Neural progenitor cell (in vitro differentiated cells): ENCODE data around the gene DLGAP4. TPM values are rescaled to one million over a fixed set of nuclear protein-coding genes. Genes with fewer than 3 reads are reported as not detected.

Experiments used
- DNase-seq: peaks from one replicate; pipeline ENCODE4 v3.0.0-alpha.2; 2016; ENCODE audit warnings: low spot score
- H2AFZ ChIP-seq: fragments of 200-600 bp; sonication (generic); replicated peaks from 2 replicates; pipeline ENCODE4 v1.6.1; 2016; ENCODE audit warnings: antibody characterized with exemption
- H3F3A ChIP-seq: fragments of 200-600 bp; sonication (generic); 2 replicates; pipeline ENCODE4 v1.6.1; 2016; ENCODE audit warnings: antibody characterized with exemption, low read depth
- H3K27ac ChIP-seq: fragments of 200-600 bp; sonication (generic); 2 replicates; pipeline ENCODE4 v1.5.1; 2016; ENCODE audit warnings: mild to moderate bottlenecking
- H3K27me3 ChIP-seq: fragments of 200-600 bp; sonication (generic); 2 replicates; pipeline ENCODE4 v1.6.1; 2016; ENCODE audit warnings: mild to moderate bottlenecking, moderate library complexity
- H3K36me3 ChIP-seq: fragments of 200-600 bp; sonication (generic); 2 replicates; pipeline ENCODE4 v1.5.1; 2016
- H3K4me1 ChIP-seq: fragments of 200-600 bp; sonication (generic); 2 replicates; pipeline ENCODE4 v1.6.1; 2016; ENCODE audit warnings: mixed run types
- H3K4me2 ChIP-seq: fragments of 200-600 bp; sonication (generic); 2 replicates; pipeline ENCODE4 v1.6.1; 2016
- H3K4me3 ChIP-seq: fragments of 200-600 bp; sonication (generic); 2 replicates; pipeline ENCODE4 v1.5.1; 2016
- H3K79me2 ChIP-seq: fragments of 200-600 bp; sonication (generic); 2 replicates; pipeline ENCODE4 v1.6.1; 2016; ENCODE audit warnings: low read depth
- H3K9ac ChIP-seq: fragments of 200-600 bp; sonication (generic); 2 replicates; pipeline ENCODE4 v1.6.1; 2016
- H3K9me3 ChIP-seq: fragments of 200-600 bp; sonication (generic); 2 replicates; pipeline ENCODE4 v1.5.1; 2016; ENCODE audit warnings: low read depth
- H4K20me1 ChIP-seq: fragments of 200-600 bp; sonication (generic); 2 replicates; pipeline ENCODE4 v1.6.1; 2016; ENCODE audit warnings: low read depth
- H3K27ac Mint-ChIP-seq: 3 replicates; pipeline ENCODE4 v1.8.0; 2021; ENCODE audit warnings: mixed read lengths
- H3K27me3 Mint-ChIP-seq: 2 replicates; pipeline ENCODE4 v1.8.0; 2022; ENCODE audit warnings: low read depth, mild to moderate bottlenecking, inconsistent platforms, moderate library complexity, mixed read lengths; ENCODE audit not compliant: insufficient read depth
- H3K36me3 Mint-ChIP-seq: 3 replicates; pipeline ENCODE4 v1.8.0; 2021; ENCODE audit warnings: mixed read lengths
- H3K4me1 Mint-ChIP-seq: 3 replicates; pipeline ENCODE4 v1.8.0; 2021; ENCODE audit warnings: mixed read lengths
- H3K4me3 Mint-ChIP-seq: 3 replicates; pipeline ENCODE4 v1.8.0; 2021; ENCODE audit warnings: mild to moderate bottlenecking, moderate library complexity, mixed read lengths
- H3K9me3 Mint-ChIP-seq: 3 replicates; pipeline ENCODE4 v1.8.0; 2020; ENCODE audit warnings: mixed read lengths
- CTCF ChIP-seq: fragments of 200-600 bp; sonication (generic); IDR thresholded peaks from 2 replicates; pipeline ENCODE4 v1.5.1; 2017; ENCODE audit warnings: antibody characterized with exemption, mild to moderate bottlenecking
- EZH2 ChIP-seq: fragments of 200-600 bp; sonication (generic); IDR thresholded peaks from 2 replicates; pipeline ENCODE4 v1.6.1; 2017; ENCODE audit warnings: antibody characterized with exemption, mild to moderate bottlenecking, moderate library complexity
- EZH2phosphoT487 ChIP-seq: fragments of 200-600 bp; sonication (generic); IDR thresholded peaks from 2 replicates; pipeline ENCODE4 v1.6.1; 2017; ENCODE audit warnings: antibody characterized with exemption
- total RNA-seq: library from RNA; depleted of rRNA; stranded (reverse); fragments of >200 nt; gene quantifications from 2 replicates; pipeline ENCODE4 v1.2.3, GENCODE V29; 2015; ENCODE audit warnings: low replicate concordance

Gene DLGAP4
- total RNA-seq, 1 donor from 2014 or later, result 21.7 TPM

- H3K36me3 ChIP-seq, result no peaks in the 10 kb centered on the region
- no peak overlapping the region for H3K4me2 ChIP-seq
- no peak for DNase-seq
- no peaks in the 10 kb centered on the region for H4K20me1 ChIP-seq
- Mint-ChIP-seq H3K9me3 (peaks cover 13% of the 10 kb centered on the region), H3K27ac (no peak overlapping the region), H3K36me3 (no peaks in the 10 kb centered on the region), H3K27me3 (peaks cover 3% of the 10 kb centered on the region), H3K4me3 (no peak overlapping the region), H3K4me1 (no peaks in the 10 kb centered on the region)
- H3K4me1 ChIP-seq, result no peaks in the 10 kb centered on the region
- no peak overlapping the region for H2AFZ ChIP-seq
- H3F3A ChIP-seq, result no peaks in the 10 kb centered on the region
- H3K4me3 ChIP-seq, result no peak overlapping the region
- H3K9ac ChIP-seq, result no peak overlapping the region
- no peaks in the 10 kb centered on the region for H3K9me3 ChIP-seq
- H3K79me2 ChIP-seq, result no peaks in the 10 kb centered on the region
- H3K27ac ChIP-seq, result no peak overlapping the region
- H3K27me3 ChIP-seq, result no peaks in the 10 kb centered on the region
- no peak for TF ChIP-seq CTCF
- TF ChIP-seq EZH2phosphoT487, result no peak
- no peak for TF ChIP-seq EZH2
Observed at GRCh38 chr20:36320898-36321695, 15.0 kb downstream of the DLGAP4 start.

GRCh38 chr20:36322131-36322530, 16.0 kb downstream of the DLGAP4 start:
- Mint-ChIP-seq H3K4me1 (no peaks in the 10 kb centered on the region), H3K9me3 (peaks cover 13% of the 10 kb centered on the region), H3K27ac (peak overlapping the region; percentile 44), H3K36me3 (no peaks in the 10 kb centered on the region), H3K4me3 (no peak overlapping the region), H3K27me3 (no peaks in the 10 kb centered on the region)
- Histone ChIP-seq H3K4me2 (no peak overlapping the region), H3K4me3 (no peak overlapping the region), H3K9me3 (no peaks in the 10 kb centered on the region), H3K27ac (no peak overlapping the region), H3K36me3 (no peaks in the 10 kb centered on the region), H3K79me2 (no peaks in the 10 kb centered on the region), H2AFZ (no peak overlapping the region), H4K20me1 (no peaks in the 10 kb centered on the region), H3K4me1 (no peaks in the 10 kb centered on the region), H3K9ac (no peak overlapping the region), H3K27me3 (no peaks in the 10 kb centered on the region), H3F3A (no peaks in the 10 kb centered on the region)
- no peak for DNase-seq
- TF ChIP-seq EZH2 (no peak), EZH2phosphoT487 (no peak), CTCF (no peak)

- Histone ChIP-seq H3K27me3 (no peaks in the 10 kb centered on the region), H2AFZ (no peak overlapping the region), H3K4me3 (no peak overlapping the region), H3K4me2 (no peak overlapping the region), H3K9me3 (no peaks in the 10 kb centered on the region), H3K4me1 (peaks cover 10% of the 10 kb centered on the region), H4K20me1 (peaks cover 4% of the 10 kb centered on the region), H3K36me3 (no peaks in the 10 kb centered on the region), H3F3A (no peaks in the 10 kb centered on the region), H3K79me2 (no peaks in the 10 kb centered on the region), H3K27ac (no peak overlapping the region), H3K9ac (no peak overlapping the region)
- no peak for DNase-seq
- Mint-ChIP-seq H3K36me3 (no peaks in the 10 kb centered on the region), H3K4me1 (peaks cover 34% of the 10 kb centered on the region), H3K9me3 (peaks cover 7% of the 10 kb centered on the region), H3K4me3 (no peak overlapping the region), H3K27me3 (peaks cover 3% of the 10 kb centered on the region), H3K27ac (no peak overlapping the region)
- no peak for TF ChIP-seq CTCF
- TF ChIP-seq EZH2phosphoT487, result no peak
- no peak for TF ChIP-seq EZH2
Observed at GRCh38 chr20:36330091-36330490, 24.0 kb downstream of the DLGAP4 start.
